ENCODE data around the gene POFUT2.

DNA sequence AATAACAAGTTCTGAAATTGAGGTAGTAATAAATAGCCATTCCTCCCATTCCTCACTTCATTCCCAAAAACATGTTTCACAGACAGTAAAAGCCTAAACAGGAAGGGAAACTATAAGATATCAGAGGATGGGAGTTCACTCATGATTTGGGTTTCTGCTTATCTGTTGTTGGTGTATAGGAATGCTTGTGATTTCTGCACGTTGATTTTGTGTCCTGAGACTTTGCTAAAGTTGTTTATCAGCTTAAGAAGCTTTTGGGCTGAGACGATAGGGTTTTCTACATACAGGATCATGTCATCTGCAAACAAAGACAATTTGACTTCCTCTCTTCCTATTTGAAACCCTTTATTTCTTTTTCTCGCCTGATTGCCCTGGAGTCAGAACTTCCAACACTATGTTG lies 26.0 kb upstream of the POFUT2 start:
- TF ChIP-seq ZC3H10 (CRISPR knock-in tag; IDR thresholded peaks at IDR 0.05): no peak
- TF ChIP-seq ZNF70 (CRISPR knock-in tag; IDR thresholded peaks at IDR 0.05): no peak
- TF ChIP-seq, protein P1, sequence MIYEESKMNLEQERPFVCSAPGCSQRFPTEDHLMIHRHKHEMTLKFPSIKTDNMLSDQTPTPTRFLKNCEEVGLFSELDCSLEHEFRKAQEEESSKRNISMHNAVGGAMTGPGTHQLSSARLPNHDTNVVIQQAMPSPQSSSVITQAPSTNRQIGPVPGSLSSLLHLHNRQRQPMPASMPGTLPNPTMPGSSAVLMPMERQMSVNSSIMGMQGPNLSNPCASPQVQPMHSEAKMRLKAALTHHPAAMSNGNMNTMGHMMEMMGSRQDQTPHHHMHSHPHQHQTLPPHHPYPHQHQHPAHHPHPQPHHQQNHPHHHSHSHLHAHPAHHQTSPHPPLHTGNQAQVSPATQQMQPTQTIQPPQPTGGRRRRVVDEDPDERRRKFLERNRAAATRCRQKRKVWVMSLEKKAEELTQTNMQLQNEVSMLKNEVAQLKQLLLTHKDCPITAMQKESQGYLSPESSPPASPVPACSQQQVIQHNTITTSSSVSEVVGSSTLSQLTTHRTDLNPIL (CRISPR knock-in tag; IDR thresholded peaks at IDR 0.05; ENCODE audit: low read depth): no peak
- TF ChIP-seq ZNF8 (CRISPR knock-in tag; IDR thresholded peaks at IDR 0.05): no peak
- no peak for TF ChIP-seq PPARA (CRISPR knock-in tag; IDR thresholded peaks at IDR 0.05; ENCODE audit: borderline replicate concordance)
- no peak for TF ChIP-seq CSDC2 (CRISPR knock-in tag; IDR thresholded peaks at IDR 0.05)
